ENCODE data around the gene BSCL2. TPM values are rescaled to one million over a fixed set of nuclear protein-coding genes. Genes with fewer than 3 reads are reported as not detected.

BSCL2 gene
- total RNA-seq, 1 experiment from 2014 or later: 77.4 TPM

- H2BK12ac ChIP-seq (ENCODE audit: insufficient read length, low read depth, low read length): no peak within 1 kb of the TSS
- DNase-seq: peak; percentile 98
- Mint-ChIP-seq H3K4me3 (peak within 1 kb of the TSS; percentile 89 to 95), H3K4me1 (peaks cover 20 to 27% of the 10 kb centered on the region in 2 experiments), H3K27ac (peak within 1 kb of the TSS; percentile 99 to 100 (median 100)), H3K9me3 (no peaks in the 10 kb centered on the region), H3K27me3 (ENCODE audit: low read depth) (no peaks in the 10 kb centered on the region), H3K36me3 (ENCODE audit: insufficient read depth in 1 of 3, low read depth in 3 of 3) (peaks cover 25 to 46% (median 41%) of the 10 kb centered on the region in 3 experiments)
- peak within 1 kb of the TSS; percentile 33 for H2BK5ac ChIP-seq (ENCODE audit: insufficient read length, low read length)
- no peak within 1 kb of the TSS for H4K91ac ChIP-seq (ENCODE audit: insufficient read length, low read depth, low read length)
- H3K23ac ChIP-seq (ENCODE audit: insufficient read length, low read depth, low read length): no peak within 1 kb of the TSS
- peak within 1 kb of the TSS; percentile 96 for H3K27ac ChIP-seq (ENCODE audit: insufficient read length, low read depth, low read length)
- H2BK20ac ChIP-seq (ENCODE audit: low read depth, low read length, poor library complexity, severe bottlenecking): no peak within 1 kb of the TSS
- H3K4me2 ChIP-seq (ENCODE audit: insufficient read depth, insufficient read length, low read length): peak within 1 kb of the TSS; percentile 99
- H4K5ac ChIP-seq (ENCODE audit: insufficient read length, low read depth, low read length): no peak within 1 kb of the TSS
- peak within 1 kb of the TSS; percentile 94 for H3K9ac ChIP-seq (ENCODE audit: extremely low read depth, insufficient read length, low read length)
- no peak within 1 kb of the TSS for H3K56ac ChIP-seq (ENCODE audit: insufficient read length, low read depth, low read length)
- peaks cover 6% of the 10 kb centered on the region for H3K79me1 ChIP-seq (ENCODE audit: insufficient read depth, low read depth, low read length, poor library complexity, severe bottlenecking)
- H4K8ac ChIP-seq (replicated peaks; ENCODE audit: insufficient read length, low read depth, low read length): no peak within 1 kb of the TSS
- H2BK120ac ChIP-seq (ENCODE audit: low read depth, low read length, poor library complexity, severe bottlenecking): no peak within 1 kb of the TSS
- no peaks in the 10 kb centered on the region for H3K9me3 ChIP-seq (ENCODE audit: control insufficient read depth, low read depth, low read length)
- H4K20me1 ChIP-seq (ENCODE audit: control insufficient read depth, insufficient read depth, insufficient read length): no peaks in the 10 kb centered on the region
- peak within 1 kb of the TSS; percentile 87 for H3K18ac ChIP-seq (ENCODE audit: insufficient read length, low read depth, low read length)
- no CpG with 5 or more reads among the region's 72 CpGs for WGBS (ENCODE audit: extremely low coverage, insufficient read length, low lambda C conversion rate)
- H2BK15ac ChIP-seq (ENCODE audit: low read depth, low read length): no peak within 1 kb of the TSS
- H3K4ac ChIP-seq (ENCODE audit: low read depth, low read length): no peak within 1 kb of the TSS
- TF ChIP-seq, protein P1, sequence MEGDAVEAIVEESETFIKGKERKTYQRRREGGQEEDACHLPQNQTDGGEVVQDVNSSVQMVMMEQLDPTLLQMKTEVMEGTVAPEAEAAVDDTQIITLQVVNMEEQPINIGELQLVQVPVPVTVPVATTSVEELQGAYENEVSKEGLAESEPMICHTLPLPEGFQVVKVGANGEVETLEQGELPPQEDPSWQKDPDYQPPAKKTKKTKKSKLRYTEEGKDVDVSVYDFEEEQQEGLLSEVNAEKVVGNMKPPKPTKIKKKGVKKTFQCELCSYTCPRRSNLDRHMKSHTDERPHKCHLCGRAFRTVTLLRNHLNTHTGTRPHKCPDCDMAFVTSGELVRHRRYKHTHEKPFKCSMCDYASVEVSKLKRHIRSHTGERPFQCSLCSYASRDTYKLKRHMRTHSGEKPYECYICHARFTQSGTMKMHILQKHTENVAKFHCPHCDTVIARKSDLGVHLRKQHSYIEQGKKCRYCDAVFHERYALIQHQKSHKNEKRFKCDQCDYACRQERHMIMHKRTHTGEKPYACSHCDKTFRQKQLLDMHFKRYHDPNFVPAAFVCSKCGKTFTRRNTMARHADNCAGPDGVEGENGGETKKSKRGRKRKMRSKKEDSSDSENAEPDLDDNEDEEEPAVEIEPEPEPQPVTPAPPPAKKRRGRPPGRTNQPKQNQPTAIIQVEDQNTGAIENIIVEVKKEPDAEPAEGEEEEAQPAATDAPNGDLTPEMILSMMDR (conservative IDR thresholded peaks at IDR 0.05): no peak
- peak within 1 kb of the TSS; percentile 91 for H3K14ac ChIP-seq (ENCODE audit: insufficient read depth, low read length)
- no peaks in the 10 kb centered on the region for H3K27me3 ChIP-seq (ENCODE audit: insufficient read depth, low read length)
- H3K79me2 ChIP-seq (ENCODE audit: insufficient read depth, low read length): peaks cover 30% of the 10 kb centered on the region
- peak within 1 kb of the TSS; percentile 34 for H2AFZ ChIP-seq (ENCODE audit: low read length)
- no peak within 1 kb of the TSS for H3T11ph ChIP-seq (ENCODE audit: low read length)
- H2AK5ac ChIP-seq (ENCODE audit: insufficient read length, low read length): no peak within 1 kb of the TSS
- H3K23me2 ChIP-seq (ENCODE audit: insufficient read length, low read depth, low read length, poor library complexity, severe bottlenecking): peaks cover 25% of the 10 kb centered on the region
- H3K4me1 ChIP-seq (ENCODE audit: insufficient read depth, low read length): no peaks in the 10 kb centered on the region
Measured at GRCh38 chr11:62727165-62727871, 20.1 kb upstream of the BSCL2 start, which contains the start of gene HNRNPUL2. Gene HNRNPUL2 (minus strand): TSS chr11:62727457. CDS start chr11:62727156, 301 bp downstream.
